ENCODE results near the gene ASH1L. TPM values are rescaled to one million over a fixed set of nuclear protein-coding genes. Genes with fewer than 3 reads are reported as not detected.
A peak's percentile ranks its signal among the peaks of the same experiment; 100 is the strongest.
"Not testable (repeated sequence)": the region's sequence is repeated elsewhere in the genome, so short reads cannot be mapped to it uniquely, and the experiment has no call there.

ASH1L gene
- total and polyA plus RNA-seq, 2 donors (not counting 3 experiments of a cell fraction or from before 2014, with no cell fraction given) = 11.6 to 29.2 TPM

DNA sequence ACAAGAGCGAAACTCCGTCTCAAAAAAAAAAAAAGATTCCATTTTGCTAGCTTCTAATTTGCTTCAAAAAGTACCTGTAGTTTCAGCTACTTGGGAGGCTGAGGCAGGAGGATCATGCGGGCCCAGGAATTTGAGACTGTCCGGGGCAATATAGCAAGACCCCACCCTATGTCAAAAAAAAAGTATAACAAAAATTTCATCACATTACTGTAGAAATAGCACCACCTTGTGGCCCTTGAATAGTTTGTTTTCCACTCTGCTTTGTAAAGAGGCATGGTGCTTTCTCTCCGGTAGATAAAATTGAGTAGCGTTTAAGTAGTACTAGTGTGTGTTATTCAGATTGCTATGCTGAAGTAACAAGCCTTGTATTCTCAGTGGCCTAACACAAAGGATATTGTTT lies 29.2 kb upstream of the ASH1L start:
- H3K36me3 ChIP-seq (ENCODE audit: control insufficient read depth in 2 of 2, extremely low read depth in 1 of 2, insufficient read depth in 2 of 2, low read length in 2 of 2) = no peaks in the 10 kb centered on the region
- intact Hi-C loops (cut with micrococcal nuclease) (loop anchor here (1.0 to 5.0 kb wide), 4 partner anchors 56 to 384 kb away; partner anchors contain the start of genes MTX1 and THBS3), dilution Hi-C loops (cut with MboI; ENCODE audit: extremely low pct_ligation_motif_present, low sequenced_read_pairs) (no loop called here)
- POLR2A ChIA-PET = no interaction called here
- no peak overlapping the region for H3K4me3 ChIP-seq (replicated peaks in 1 of 3; ENCODE audit: insufficient read depth in 1 of 3, low read depth in 1 of 3, low read length in 3 of 3)
- TF ChIP-seq GATA2 (IDR thresholded peaks at IDR 0.05; ENCODE audit: insufficient read depth, insufficient read length, low read depth, low read length) = no peak
- no peak for TF ChIP-seq JUN (IDR thresholded peaks at IDR 0.05; ENCODE audit: borderline replicate concordance, insufficient read depth, insufficient read length, low read depth)
- TF ChIP-seq CTCF (IDR thresholded peaks at IDR 0.05; ENCODE audit: extremely low read depth in 1 of 2, insufficient read depth in 1 of 2, low read depth in 1 of 2, low read length in 2 of 2) = peak; percentile 20 to 28
- no peak for TF ChIP-seq MAX (IDR thresholded peaks at IDR 0.05; ENCODE audit: insufficient read depth, insufficient read length)
- no peak for TF ChIP-seq MYC (IDR thresholded peaks at IDR 0.05; ENCODE audit: low read depth, low read length)
- H3K4me2 ChIP-seq (ENCODE audit: insufficient read depth, low read length) = no peak overlapping the region
- H3K9me3 ChIP-seq (replicated peaks; ENCODE audit: control insufficient read depth, insufficient read depth, low read length) = no peaks in the 10 kb centered on the region
- FAIRE-seq (peak; percentile 95), DNase-seq (ENCODE audit: low read depth, low spot score) (peak; percentile 65)
- no peak overlapping the region for H3K27ac ChIP-seq (ENCODE audit: insufficient read depth, low read depth, low read length)
- no TSS peak for BruUV-seq (replicated peaks)
- no peaks in the 10 kb centered on the region for H4K20me1 ChIP-seq (replicated peaks; ENCODE audit: control insufficient read depth, extremely low read depth, insufficient read depth, low read length)
- no peaks in the 10 kb centered on the region for H3K9me1 ChIP-seq (replicated peaks; ENCODE audit: control insufficient read depth, extremely low read depth, insufficient read depth, low read length)
- H2AFZ ChIP-seq (ENCODE audit: low read depth, low read length) = no peak overlapping the region
- no peaks in the 10 kb centered on the region for H3K79me2 ChIP-seq (ENCODE audit: control insufficient read depth, insufficient read depth, low read length)
- CTCF ChIA-PET = interaction anchor here (0.6 to 1.6 kb wide), 5 partner anchors 57 to 399 kb away, joined by 3 to 11 read pairs (median 4); no protein-coding TSS in a partner anchor
- H3K4me1 ChIP-seq (ENCODE audit: control insufficient read depth, extremely low read depth, insufficient read depth, low read length) = no peaks in the 10 kb centered on the region
- no peaks in the 10 kb centered on the region for H3K27me3 ChIP-seq (ENCODE audit: control insufficient read depth in 2 of 2, insufficient read depth in 2 of 2, low read length in 2 of 2)
- H3K9ac ChIP-seq (replicated peaks; ENCODE audit: extremely low read depth, insufficient read depth, low read length) = no peak overlapping the region

DNA sequence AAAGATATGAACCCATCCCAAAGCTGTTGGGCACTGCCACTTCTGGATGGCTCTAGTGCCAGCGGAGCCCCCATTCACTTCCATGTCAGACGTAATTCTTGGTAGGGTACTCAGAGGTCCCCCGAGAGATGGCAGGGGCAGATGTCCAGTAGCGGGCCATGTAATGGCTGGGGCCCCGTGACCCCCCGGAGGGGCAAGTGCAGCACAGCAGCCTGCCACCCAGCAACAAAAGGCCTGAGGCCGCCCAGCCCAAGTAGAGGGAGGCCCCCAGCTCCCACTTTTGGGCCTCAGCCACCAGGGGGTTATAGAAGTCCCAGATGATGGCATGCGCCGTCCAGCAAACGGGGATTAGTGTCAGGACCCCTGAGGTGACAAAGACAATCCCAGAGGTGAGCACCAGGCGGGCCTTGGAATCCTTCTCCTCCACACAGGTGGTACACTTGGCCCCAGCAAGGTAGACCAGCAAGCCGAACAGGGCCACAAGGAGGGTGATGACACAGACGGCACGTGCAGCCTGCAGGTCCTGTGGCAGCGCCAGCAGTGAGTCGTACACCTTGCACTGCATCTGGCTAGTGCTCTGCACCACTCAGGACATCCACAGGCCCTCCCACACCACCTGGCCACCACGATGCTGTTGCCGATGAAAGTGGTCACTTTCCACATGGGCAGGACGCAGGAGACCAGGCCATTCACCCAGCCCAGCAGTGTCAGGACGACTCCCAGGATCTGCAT lies 28.1 kb upstream of the ASH1L start:
- H3K4me3 ChIP-seq (replicated peaks in 1 of 3; ENCODE audit: insufficient read depth in 1 of 3, low read depth in 1 of 3, low read length in 3 of 3); H3K9ac ChIP-seq (replicated peaks; ENCODE audit: extremely low read depth, insufficient read depth, low read length); H3K27me3 ChIP-seq (ENCODE audit: control insufficient read depth in 2 of 2, insufficient read depth in 2 of 2, low read length in 2 of 2); H3K36me3 ChIP-seq (ENCODE audit: control insufficient read depth in 2 of 2, extremely low read depth in 1 of 2, insufficient read depth in 2 of 2, low read length in 2 of 2); H3K4me2 ChIP-seq (ENCODE audit: insufficient read depth, low read length); H3K9me1 ChIP-seq (replicated peaks; ENCODE audit: control insufficient read depth, extremely low read depth, insufficient read depth, low read length); H2AFZ ChIP-seq (ENCODE audit: low read depth, low read length); dilution Hi-C loops (cut with MboI; ENCODE audit: extremely low pct_ligation_motif_present, low sequenced_read_pairs); H4K20me1 ChIP-seq (replicated peaks; ENCODE audit: control insufficient read depth, extremely low read depth, insufficient read depth, low read length); H3K79me2 ChIP-seq (ENCODE audit: control insufficient read depth, insufficient read depth, low read length); FAIRE-seq; H3K4me1 ChIP-seq (ENCODE audit: control insufficient read depth, extremely low read depth, insufficient read depth, low read length); BruUV-seq (replicated peaks); H3K9me3 ChIP-seq (replicated peaks; ENCODE audit: control insufficient read depth, insufficient read depth, low read length); H3K27ac ChIP-seq (ENCODE audit: insufficient read depth, low read depth, low read length); POLR2A ChIA-PET; DNase-seq (ENCODE audit: low read depth, low spot score): not testable (repeated sequence)
- CTCF ChIA-PET = interaction anchor here (1.5 to 1.6 kb wide), 2 partner anchors 339 to 340 kb away, joined by 11 to 13 read pairs; no protein-coding TSS in a partner anchor
- intact Hi-C loops (cut with micrococcal nuclease) = loop anchor here (5.0 kb wide), 2 partner anchors 57 to 383 kb away; partner anchors contain the start of genes MTX1 and THBS3

DNA sequence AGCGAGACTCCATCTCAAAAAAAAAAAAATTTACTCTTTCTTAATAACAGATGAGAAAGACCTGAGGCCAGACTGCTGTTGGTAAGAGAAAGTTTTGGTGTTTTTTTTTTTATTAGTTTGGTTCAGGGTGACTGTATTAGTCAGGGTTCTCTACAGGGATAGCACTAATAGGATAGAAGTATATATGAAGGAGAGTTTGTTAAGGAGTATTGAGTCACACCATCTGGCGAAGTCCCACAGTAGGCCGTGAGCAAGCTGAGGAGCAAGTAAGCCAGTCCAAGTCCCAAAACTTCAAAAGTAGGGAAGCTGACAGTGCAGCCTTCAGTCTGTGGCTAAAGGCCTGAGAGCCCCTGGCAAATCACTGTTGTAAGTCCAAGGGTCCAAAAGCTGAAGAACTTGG lies 26.7 kb upstream of the ASH1L start:
- CTCF ChIA-PET = interaction anchor here (1.5 kb wide), 1 partner anchor 338 kb away, joined by 13 read pairs; no protein-coding TSS in a partner anchor
- H3K4me1 ChIP-seq (ENCODE audit: control insufficient read depth, extremely low read depth, insufficient read depth, low read length); H3K9me3 ChIP-seq (replicated peaks; ENCODE audit: control insufficient read depth, insufficient read depth, low read length); H3K27me3 ChIP-seq (ENCODE audit: control insufficient read depth in 2 of 2, insufficient read depth in 2 of 2, low read length in 2 of 2); DNase-seq (ENCODE audit: low read depth, low spot score); POLR2A ChIA-PET; H3K9me1 ChIP-seq (replicated peaks; ENCODE audit: control insufficient read depth, extremely low read depth, insufficient read depth, low read length); H4K20me1 ChIP-seq (replicated peaks; ENCODE audit: control insufficient read depth, extremely low read depth, insufficient read depth, low read length); dilution Hi-C loops (cut with MboI; ENCODE audit: extremely low pct_ligation_motif_present, low sequenced_read_pairs); H2AFZ ChIP-seq (ENCODE audit: low read depth, low read length); H3K4me2 ChIP-seq (ENCODE audit: insufficient read depth, low read length); H3K36me3 ChIP-seq (ENCODE audit: control insufficient read depth in 2 of 2, extremely low read depth in 1 of 2, insufficient read depth in 2 of 2, low read length in 2 of 2); H3K4me3 ChIP-seq (replicated peaks in 1 of 3; ENCODE audit: insufficient read depth in 1 of 3, low read depth in 1 of 3, low read length in 3 of 3); H3K79me2 ChIP-seq (ENCODE audit: control insufficient read depth, insufficient read depth, low read length); H3K27ac ChIP-seq (ENCODE audit: insufficient read depth, low read depth, low read length); FAIRE-seq; H3K9ac ChIP-seq (replicated peaks; ENCODE audit: extremely low read depth, insufficient read depth, low read length); BruUV-seq (replicated peaks); intact Hi-C loops (cut with micrococcal nuclease): not testable (repeated sequence)

Data from endothelial cell of umbilical vein (primary cell).